K562 (cell line): Measurements from ENCODE around the gene GPR3. TPM values are rescaled to one million over a fixed set of nuclear protein-coding genes. Genes with fewer than 3 reads are reported as not detected.

Experiments
- ATAC-seq: fragments of 200-7000 bp; cut with Tn5 transposase; 3 replicates; pipeline ENCODE4 v1.9.1; 2020; ENCODE audit warnings: moderate library complexity
- BruUV-seq: library from RNA; stranded (reverse); fragments of 400-500 nt; replicated peaks from 2 replicates; lab custom pipeline; 2021; lab: Mats Ljungman, UMichigan
- CTCF ChIA-PET: fragments of 300-600 bp; formaldehyde crosslinking; extraction: SDS; loops from one replicate; lab custom pipeline; 2021; ENCODE audit warnings: low intra/inter-chr PET ratio; lab: Yijun Ruan, JAX
- POLR2A ChIA-PET: fragments of 300-600, 350-650 bp; sonication (Branson Sonifier 250); formaldehyde crosslinking; extraction: SDS; loops from one replicate; lab custom pipeline; 2021; ENCODE audit warnings: antibody characterized with exemption, inconsistent platforms; lab: Yijun Ruan, JAX
- DNase-seq, 4 experiments: peaks; one replicate each; pipeline versions ENCODE4 v3.0.0 to v3.0.0-alpha.2; 2011 to 2018; ENCODE audit warnings: low spot score in 3 of 4, mixed read lengths in 3 of 4; ENCODE audit errors: extremely low read depth in 1 of 4
- FAIRE-seq: peaks from 2 replicates; lab custom pipeline; 2011; peaks lifted over from hg19 to GRCh38; lab: Jason Lieb, UNC
- H2AFZ ChIP-seq: 2 replicates; pipeline ENCODE4 v1.6.0; 2011; ENCODE audit warnings: low read depth, low read length, control low read depth, inconsistent platforms
- H3K27ac ChIP-seq: fragments of 200-600 bp; 3 replicates; pipeline ENCODE4 v1.8.0; 2011; ENCODE audit warnings: low read depth, mild to moderate bottlenecking, control low read depth, inconsistent platforms, low read length, moderate library complexity, mixed read lengths; ENCODE audit errors: extremely low read depth
- H3K27me3 ChIP-seq, 2 experiments: fragments of 300-600 bp in 1 of 2; 2 replicates in 1 of 2; 3 replicates in 1 of 2; pipeline versions ENCODE4 v1.6.0 to v1.8.0; 2011; ENCODE audit warnings: inconsistent platforms in 2 of 2, low read length in 2 of 2, mild to moderate bottlenecking in 1 of 2, mixed read lengths in 1 of 2, moderate library complexity in 1 of 2; ENCODE audit not compliant: control insufficient read depth in 2 of 2, insufficient read depth in 2 of 2
- H3K36me3 ChIP-seq: fragments of 300-600 bp; 3 replicates; pipeline ENCODE4 v1.8.0; 2011; ENCODE audit warnings: mild to moderate bottlenecking, low read length, inconsistent platforms; ENCODE audit not compliant: control insufficient read depth, insufficient read depth
- H3K4me1 ChIP-seq, 2 experiments: fragments of 200-600 bp in 1 of 2; replicated peaks in 1 of 2; 2 replicates in 1 of 2; 3 replicates in 1 of 2; pipeline versions ENCODE4 v1.5.1 to v1.8.0; 2011; ENCODE audit warnings: inconsistent platforms in 2 of 2, low read length in 2 of 2, mild to moderate bottlenecking in 1 of 2, mixed read lengths in 1 of 2, moderate library complexity in 1 of 2; ENCODE audit not compliant: control insufficient read depth in 2 of 2, insufficient read depth in 2 of 2
- H3K4me2 ChIP-seq: 2 replicates; pipeline ENCODE4 v1.6.1; 2011; ENCODE audit warnings: low read length, control low read depth, inconsistent platforms, mixed read lengths; ENCODE audit not compliant: insufficient read depth
- H3K4me3 ChIP-seq: fragments of 200-600 bp; sonication (generic), shearing (Covaris generic); 2 replicates; pipeline ENCODE4 v1.5.1; 2016; ENCODE audit warnings: control low read depth, inconsistent platforms
- H3K79me2 ChIP-seq: fragments of 200-600 bp; 3 replicates; pipeline ENCODE4 v1.8.0; 2011; ENCODE audit warnings: low read length, inconsistent platforms; ENCODE audit not compliant: control insufficient read depth, insufficient read depth
- H3K9ac ChIP-seq, 2 experiments: 2 replicates each; pipeline versions ENCODE4 v1.6.0 to v1.6.1; 2011; ENCODE audit warnings: low read depth in 2 of 2, low read length in 2 of 2, control low read depth in 1 of 2, inconsistent platforms in 1 of 2, mild to moderate bottlenecking in 1 of 2, mixed read lengths in 1 of 2; ENCODE audit not compliant: insufficient read depth in 1 of 2
- H3K9me1 ChIP-seq: one replicate; pipeline ENCODE4 v1.6.0; 2011; ENCODE audit warnings: inconsistent platforms, mild to moderate bottlenecking, low read length, moderate library complexity; ENCODE audit not compliant: control insufficient read depth, insufficient read depth
- H3K9me3 ChIP-seq: replicated peaks from 2 replicates; pipeline ENCODE4 v1.5.1; 2011; ENCODE audit warnings: low read depth, low read length, inconsistent platforms; ENCODE audit not compliant: control insufficient read depth, insufficient read depth
- H4K20me1 ChIP-seq: replicated peaks from 2 replicates; pipeline ENCODE4 v1.6.1; 2011; ENCODE audit warnings: low read length, inconsistent platforms, mixed read lengths; ENCODE audit not compliant: control insufficient read depth, insufficient read depth
- CC2D1A ChIP-seq: fragments of 450-650 bp; IDR thresholded peaks from 2 replicates; pipeline ENCODE4 v1.6.1; 2017; ENCODE audit warnings: mild to moderate bottlenecking
- CCNT2 ChIP-seq: IDR thresholded peaks from 2 replicates; pipeline ENCODE4 v1.6.1; 2011; ENCODE audit warnings: borderline replicate concordance, low read depth, mild to moderate bottlenecking, moderate library complexity, mixed read lengths, low read length; ENCODE audit not compliant: insufficient read length; ENCODE audit errors: extremely low read depth
- E2F3 ChIP-seq: fragments of 250-450 bp; sonication (Bioruptor Pico); IDR thresholded peaks from 2 replicates; pipeline ENCODE4 v1.4.0; 2020; ENCODE audit warnings: mild to moderate bottlenecking
- MTA3 ChIP-seq: fragments of 450-650 bp; formaldehyde crosslinking; IDR thresholded peaks from 2 replicates; pipeline ENCODE4 v1.6.1; 2017; ENCODE audit warnings: mild to moderate bottlenecking, borderline replicate concordance
- NELFE ChIP-seq: IDR thresholded peaks from 2 replicates; pipeline ENCODE4 v1.6.1; 2011; ENCODE audit warnings: mild to moderate bottlenecking; ENCODE audit not compliant: insufficient read depth, insufficient read length
- PHF8 ChIP-seq: fragments of 200-600 bp; sonication (generic); IDR thresholded peaks from 2 replicates; pipeline ENCODE4 v1.6.1; 2012; ENCODE audit warnings: mixed run types, mild to moderate bottlenecking, inconsistent platforms, low read length, moderate library complexity, borderline replicate concordance
- TEAD1 ChIP-seq, 2 experiments: fragments of 450-650 bp in 1 of 2; sonication (generic) in 1 of 2; formaldehyde crosslinking; IDR thresholded peaks; 2 replicates each; pipeline versions ENCODE4 v1.4.0 to v1.8.0; 2020 to 2022; ENCODE audit warnings: mild to moderate bottlenecking in 2 of 2, missing genetic modification reagents in 1 of 2
- ZNF3 ChIP-seq: fragments of 250-450 bp; sonication (Bioruptor Pico); IDR thresholded peaks from 2 replicates; pipeline ENCODE4 v1.5.0; 2021; ENCODE audit warnings: mild to moderate bottlenecking, moderate library complexity
- WGBS: fragments of 100-300 bp; shearing (Covaris generic); methylation state at CpG from one replicate; pipeline ENCODE4 v1.1.6; 2016; ENCODE audit warnings: low coverage, mixed read lengths; ENCODE audit not compliant: insufficient coverage; ENCODE audit errors: missing lambda C conversion rate; 5-methylcytosine and 5-hydroxymethylcytosine counted together
- in situ Hi-C: fragments of 300-500 bp; cut with MboI; formaldehyde crosslinking; loops from 4 replicates; pipeline ENCODE4 v1.15.0; 2018; ENCODE audit warnings: inconsistent platforms, mixed read lengths
- intact Hi-C: fragments of 100-400 bp; cut with micrococcal nuclease; formaldehyde crosslinking; loops from 2 replicates; pipeline ENCODE4 v1.14.2; 2022
- polyA plus RNA-seq, 8 experiments: library from polyadenylated mRNA; depleted of rRNA in 4 of 8; stranded (reverse) in 5 of 8; unstranded in 3 of 8; fragments of >200 nt; fragmentation: Nextera tagmentation in 2 of 8; fragmentation: Illumina TruSeq in 1 of 8; extraction: Ambion mirVana in 2 of 8; extraction: Trizol in 1 of 8; gene quantifications; 2 replicates each; pipeline versions ENCODE4 v1.2.1 to v1.2.3, GENCODE V29; 2011 to 2014; ENCODE audit warnings: inconsistent platforms in 1 of 8, missing spikeins in 1 of 8
- total RNA-seq, 7 experiments: library from RNA; depleted of rRNA in 6 of 7; stranded (reverse); fragments of >200 nt in 6 of 7; fragmentation: Illumina TruSeq in 2 of 7; extraction: Trizol in 2 of 7; gene quantifications; 2 replicates each; pipeline versions ENCODE4 v1.2.1 to v1.2.3, GENCODE V29; 2011 to 2021; ENCODE audit warnings: low replicate concordance in 1 of 7
- TF ChIP-seq, protein P1 (sequence below): fragments of 450-650 bp; formaldehyde crosslinking; IDR thresholded peaks from 2 replicates; pipeline ENCODE4 v1.4.0; 2022; ENCODE audit warnings: missing genetic modification characterization
- TF ChIP-seq, protein P2 (sequence below): sonication (generic); formaldehyde crosslinking; IDR thresholded peaks from 2 replicates; pipeline ENCODE4 v1.9.0; 2022; ENCODE audit warnings: mild to moderate bottlenecking, missing genetic modification reagents
- TF ChIP-seq, protein P3 (sequence below), 2 experiments: fragments of 200-800 bp in 1 of 2; sonication (Bioruptor generic) in 1 of 2; sonication (generic) in 1 of 2; formaldehyde crosslinking in 1 of 2; IDR thresholded peaks in 1 of 2; conservative IDR thresholded peaks in 1 of 2; 2 replicates each; pipeline versions ENCODE4 v1.5.0 to v1.6.1; 2016 to 2020; ENCODE audit warnings: missing compliant biosample characterization in 1 of 2, missing genetic modification characterization in 1 of 2, missing genetic modification reagents in 1 of 2
- TF ChIP-seq, protein P4 (sequence below), 3 experiments: fragments of 200-800 bp in 1 of 3; fragments of 250-450 bp in 1 of 3; fragments of 450-650 bp in 1 of 3; sonication (Bioruptor Pico) in 1 of 3; sonication (Bioruptor generic) in 1 of 3; formaldehyde crosslinking in 1 of 3; IDR thresholded peaks; 2 replicates each; pipeline versions ENCODE4 v1.6.1 to v1.8.0; 2016 to 2022; ENCODE audit warnings: mild to moderate bottlenecking in 2 of 3, missing genetic modification characterization in 2 of 3, missing compliant biosample characterization in 1 of 3, moderate library complexity in 1 of 3

GPR3 gene
- total and polyA plus RNA-seq, 9 of the 15 experiments (the other 6 are each of a cell fraction or from before 2014, with no cell fraction given): 0.24 to 11.5 (median 3.7) TPM

DNA sequence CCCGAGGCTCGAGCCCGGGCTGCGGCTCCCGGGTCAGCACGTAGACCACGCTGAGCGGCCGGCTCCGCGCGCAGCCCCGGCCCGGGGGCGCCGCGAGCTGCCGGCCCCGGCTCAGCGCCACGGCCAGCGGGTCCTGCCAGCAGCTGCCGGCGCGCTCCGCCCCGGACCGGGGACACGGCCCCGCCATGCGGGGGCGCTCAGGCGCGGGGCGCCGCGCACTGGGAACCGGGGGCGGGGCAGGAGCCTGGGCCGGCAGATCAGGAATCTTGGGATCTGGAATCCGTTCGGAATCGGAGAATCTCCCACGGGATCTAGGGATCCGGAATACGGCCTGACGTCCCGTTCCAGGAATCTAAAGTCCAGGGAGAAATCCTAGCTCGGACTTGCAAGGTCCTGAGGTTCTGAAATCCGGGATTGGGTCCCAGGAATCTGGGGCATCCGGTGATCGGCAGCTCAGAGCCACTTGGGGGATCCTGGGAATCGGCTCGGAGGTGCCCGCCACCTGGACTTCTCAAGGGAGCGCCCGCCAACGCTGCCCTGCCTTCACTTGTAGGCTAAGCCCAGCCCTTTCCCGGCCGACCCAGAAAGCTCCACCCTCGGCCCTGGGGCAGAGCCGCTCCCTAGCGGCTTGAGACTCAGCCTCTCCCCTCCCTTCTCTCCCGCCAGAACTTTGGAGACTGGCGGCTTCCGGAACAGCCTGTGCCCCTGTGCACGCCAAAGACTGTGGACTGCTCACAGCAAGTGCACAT, 25.8 kb upstream of the GPR3 start, which contains the start of gene MAP3K6:
Gene MAP3K6, minus strand, starts transcription at position 551 of the 749 bp plus-strand sequence. Its CDS starts 364 bp downstream, at position 187.
- DNase-seq (peak; percentile 90 to 91 (median 90)), ATAC-seq (peak; percentile 86), FAIRE-seq (peak; percentile 83)
- H3K9ac ChIP-seq: peak within 1 kb of the TSS; percentile 85 to 91
- H2AFZ ChIP-seq: peak within 1 kb of the TSS; percentile 92
- no peaks in the 10 kb centered on the region for H3K9me3 ChIP-seq
- H3K4me3 ChIP-seq: peak within 1 kb of the TSS; percentile 82
- POLR2A ChIA-PET: interaction anchor here (0.6 to 3.3 kb wide), 23 partner anchors 11 to 333 kb away, joined by 3 to 20 read pairs (median 3); partner anchors contain the start of genes CD164L2 and SYTL1
- intact Hi-C loops (loop anchor here (10.0 kb wide), 1 partner anchor 172 kb away; no protein-coding TSS in a partner anchor), in situ Hi-C loops (no loop called here)
- H4K20me1 ChIP-seq: no peaks in the 10 kb centered on the region; the same call in 1 of the 2 replicates
- H3K79me2 ChIP-seq: no peaks in the 10 kb centered on the region
- H3K36me3 ChIP-seq: no peaks in the 10 kb centered on the region
- under 1% methylated on average over 45 of the region's 67 CpGs for WGBS
- TSS peak; percentile 87 for BruUV-seq
- no peaks in the 10 kb centered on the region for H3K27me3 ChIP-seq
- peaks cover 20 to 48% of the 10 kb centered on the region in 2 experiments; a peak in 4 of 5 replicates for H3K4me1 ChIP-seq
- H3K9me1 ChIP-seq: no peaks in the 10 kb centered on the region
- H3K4me2 ChIP-seq: peak within 1 kb of the TSS; percentile 84
- CTCF ChIA-PET: interaction anchor here (0.6 to 1.0 kb wide), 4 partner anchors 26 to 84 kb away, joined by 3 to 5 read pairs (median 4); partner anchors contain the start of gene GPR3
- H3K27ac ChIP-seq: peak within 1 kb of the TSS; percentile 78
- no peak for TF ChIP-seq NELFE
- TF ChIP-seq ZNF3 (CRISPR knock-in tag): no peak
- TF ChIP-seq MTA3: peak; percentile 54; the same call in 1 of the 2 replicates
- TF ChIP-seq, protein P1, sequence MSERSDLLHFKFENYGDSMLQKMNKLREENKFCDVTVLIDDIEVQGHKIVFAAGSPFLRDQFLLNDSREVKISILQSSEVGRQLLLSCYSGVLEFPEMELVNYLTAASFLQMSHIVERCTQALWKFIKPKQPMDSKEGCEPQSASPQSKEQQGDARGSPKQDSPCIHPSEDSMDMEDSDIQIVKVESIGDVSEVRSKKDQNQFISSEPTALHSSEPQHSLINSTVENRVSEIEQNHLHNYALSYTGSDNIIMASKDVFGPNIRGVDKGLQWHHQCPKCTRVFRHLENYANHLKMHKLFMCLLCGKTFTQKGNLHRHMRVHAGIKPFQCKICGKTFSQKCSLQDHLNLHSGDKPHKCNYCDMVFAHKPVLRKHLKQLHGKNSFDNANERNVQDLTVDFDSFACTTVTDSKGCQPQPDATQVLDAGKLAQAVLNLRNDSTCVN (CRISPR knock-in tag): no peak
- TF ChIP-seq CC2D1A: peak; percentile 74
- TF ChIP-seq, protein P2, sequence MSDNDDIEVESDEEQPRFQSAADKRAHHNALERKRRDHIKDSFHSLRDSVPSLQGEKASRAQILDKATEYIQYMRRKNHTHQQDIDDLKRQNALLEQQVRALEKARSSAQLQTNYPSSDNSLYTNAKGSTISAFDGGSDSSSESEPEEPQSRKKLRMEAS (CRISPR knock-in tag): peak; percentile 48
- peak; percentile 86; the same call in 1 of the 2 replicates for TF ChIP-seq PHF8
- peak; percentile 12 to 46; a peak in 1 of 4 replicates for TF ChIP-seq TEAD1 (CRISPR knock-in tag; IDR thresholded peaks at IDR 0.05)
- TF ChIP-seq CCNT2: peak; percentile 95
- TF ChIP-seq, protein P3, sequence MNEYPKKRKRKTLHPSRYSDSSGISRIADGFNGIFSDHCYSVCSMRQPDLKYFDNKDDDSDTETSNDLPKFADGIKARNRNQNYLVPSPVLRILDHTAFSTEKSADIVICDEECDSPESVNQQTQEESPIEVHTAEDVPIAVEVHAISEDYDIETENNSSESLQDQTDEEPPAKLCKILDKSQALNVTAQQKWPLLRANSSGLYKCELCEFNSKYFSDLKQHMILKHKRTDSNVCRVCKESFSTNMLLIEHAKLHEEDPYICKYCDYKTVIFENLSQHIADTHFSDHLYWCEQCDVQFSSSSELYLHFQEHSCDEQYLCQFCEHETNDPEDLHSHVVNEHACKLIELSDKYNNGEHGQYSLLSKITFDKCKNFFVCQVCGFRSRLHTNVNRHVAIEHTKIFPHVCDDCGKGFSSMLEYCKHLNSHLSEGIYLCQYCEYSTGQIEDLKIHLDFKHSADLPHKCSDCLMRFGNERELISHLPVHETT (CRISPR knock-in tag; conservative IDR thresholded peaks at IDR 0.05 in 1 of 2, IDR thresholded peaks at IDR 0.05 in 1 of 2): 0 out of 4 replicates have a peak, but pooled peaks of 1 of the 2 experiments have one; percentile 31
- peak; percentile 80 for TF ChIP-seq E2F3 (CRISPR knock-in tag)
- TF ChIP-seq, protein P4, sequence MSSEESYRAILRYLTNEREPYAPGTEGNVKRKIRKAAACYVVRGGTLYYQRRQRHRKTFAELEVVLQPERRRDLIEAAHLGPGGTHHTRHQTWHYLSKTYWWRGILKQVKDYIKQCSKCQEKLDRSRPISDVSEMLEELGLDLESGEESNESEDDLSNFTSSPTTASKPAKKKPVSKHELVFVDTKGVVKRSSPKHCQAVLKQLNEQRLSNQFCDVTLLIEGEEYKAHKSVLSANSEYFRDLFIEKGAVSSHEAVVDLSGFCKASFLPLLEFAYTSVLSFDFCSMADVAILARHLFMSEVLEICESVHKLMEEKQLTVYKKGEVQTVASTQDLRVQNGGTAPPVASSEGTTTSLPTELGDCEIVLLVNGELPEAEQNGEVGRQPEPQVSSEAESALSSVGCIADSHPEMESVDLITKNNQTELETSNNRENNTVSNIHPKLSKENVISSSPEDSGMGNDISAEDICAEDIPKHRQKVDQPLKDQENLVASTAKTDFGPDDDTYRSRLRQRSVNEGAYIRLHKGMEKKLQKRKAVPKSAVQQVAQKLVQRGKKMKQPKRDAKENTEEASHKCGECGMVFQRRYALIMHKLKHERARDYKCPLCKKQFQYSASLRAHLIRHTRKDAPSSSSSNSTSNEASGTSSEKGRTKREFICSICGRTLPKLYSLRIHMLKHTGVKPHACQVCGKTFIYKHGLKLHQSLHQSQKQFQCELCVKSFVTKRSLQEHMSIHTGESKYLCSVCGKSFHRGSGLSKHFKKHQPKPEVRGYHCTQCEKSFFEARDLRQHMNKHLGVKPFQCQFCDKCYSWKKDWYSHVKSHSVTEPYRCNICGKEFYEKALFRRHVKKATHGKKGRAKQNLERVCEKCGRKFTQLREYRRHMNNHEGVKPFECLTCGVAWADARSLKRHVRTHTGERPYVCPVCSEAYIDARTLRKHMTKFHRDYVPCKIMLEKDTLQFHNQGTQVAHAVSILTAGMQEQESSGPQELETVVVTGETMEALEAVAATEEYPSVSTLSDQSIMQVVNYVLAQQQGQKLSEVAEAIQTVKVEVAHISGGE (CRISPR knock-in tag; IDR thresholded peaks at IDR 0.05): peak in 1 of 3 experiments; percentile 72; a peak in 1 of 6 replicates
